SK-N-SH (cell line): Measurements from ENCODE around the gene OTUD7B.

Experiments
- CTCF ChIP-seq: fragments of 200-600 bp; sonication (generic); IDR thresholded peaks from 2 replicates; pipeline ENCODE4 v1.6.1; 2017; ENCODE audit warnings: antibody characterized with exemption, mild to moderate bottlenecking, moderate library complexity
- ELF1 ChIP-seq: IDR thresholded peaks from 2 replicates; pipeline ENCODE4 v1.4.0; 2012
- EP300 ChIP-seq, 2 experiments: IDR thresholded peaks; 2 replicates each; pipeline versions ENCODE4 v1.4.0 to v1.6.1; 2012; ENCODE audit warnings: borderline replicate concordance in 1 of 2, low read depth in 1 of 2, low read length in 1 of 2
- GABPA ChIP-seq: IDR thresholded peaks from 2 replicates; pipeline ENCODE4 v1.4.0; 2012; ENCODE audit warnings: low read depth, mild to moderate bottlenecking
- RFX5 ChIP-seq: IDR thresholded peaks from 2 replicates; pipeline ENCODE4 v1.6.1; 2012; ENCODE audit warnings: mild to moderate bottlenecking, improper control_type of control experiment, low read length
- SIN3A ChIP-seq: IDR thresholded peaks from 2 replicates; pipeline ENCODE4 v1.6.1; 2012; ENCODE audit warnings: low read depth, mild to moderate bottlenecking, low read length, moderate library complexity, borderline replicate concordance
- TAF1 ChIP-seq: IDR thresholded peaks from 2 replicates; pipeline ENCODE4 v1.6.1; 2012; ENCODE audit warnings: low read depth, mild to moderate bottlenecking, low read length, moderate library complexity, borderline replicate concordance
- TEAD4 ChIP-seq: IDR thresholded peaks from 2 replicates; pipeline ENCODE4 v1.4.0; 2012; ENCODE audit warnings: mild to moderate bottlenecking, borderline replicate concordance; ENCODE audit not compliant: insufficient read depth
- YY1 ChIP-seq: IDR thresholded peaks from 2 replicates; pipeline ENCODE4 v1.4.0; 2012; ENCODE audit warnings: low read depth, mild to moderate bottlenecking
- TF ChIP-seq, protein P1 (sequence below): IDR thresholded peaks from 2 replicates; pipeline ENCODE4 v1.4.0; 2012; ENCODE audit warnings: low read depth, borderline replicate concordance

- no peak for TF ChIP-seq YY1
- TF ChIP-seq TAF1: no peak
- no peak for TF ChIP-seq GABPA
- TF ChIP-seq ELF1: no peak
- TF ChIP-seq CTCF: no peak
- no peak for TF ChIP-seq RFX5
- TF ChIP-seq SIN3A: no peak
- no peak for TF ChIP-seq EP300 (IDR thresholded peaks at IDR 0.05; ENCODE audit: borderline replicate concordance in 1 of 2, low read depth in 1 of 2, low read length in 1 of 2)
- TF ChIP-seq, protein P1, sequence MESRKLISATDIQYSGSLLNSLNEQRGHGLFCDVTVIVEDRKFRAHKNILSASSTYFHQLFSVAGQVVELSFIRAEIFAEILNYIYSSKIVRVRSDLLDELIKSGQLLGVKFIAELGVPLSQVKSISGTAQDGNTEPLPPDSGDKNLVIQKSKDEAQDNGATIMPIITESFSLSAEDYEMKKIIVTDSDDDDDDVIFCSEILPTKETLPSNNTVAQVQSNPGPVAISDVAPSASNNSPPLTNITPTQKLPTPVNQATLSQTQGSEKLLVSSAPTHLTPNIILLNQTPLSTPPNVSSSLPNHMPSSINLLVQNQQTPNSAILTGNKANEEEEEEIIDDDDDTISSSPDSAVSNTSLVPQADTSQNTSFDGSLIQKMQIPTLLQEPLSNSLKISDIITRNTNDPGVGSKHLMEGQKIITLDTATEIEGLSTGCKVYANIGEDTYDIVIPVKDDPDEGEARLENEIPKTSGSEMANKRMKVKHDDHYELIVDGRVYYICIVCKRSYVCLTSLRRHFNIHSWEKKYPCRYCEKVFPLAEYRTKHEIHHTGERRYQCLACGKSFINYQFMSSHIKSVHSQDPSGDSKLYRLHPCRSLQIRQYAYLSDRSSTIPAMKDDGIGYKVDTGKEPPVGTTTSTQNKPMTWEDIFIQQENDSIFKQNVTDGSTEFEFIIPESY: no peak
- TF ChIP-seq TEAD4: no peak
Measured at GRCh38 chr1:149914545-149914944, 96.0 kb downstream of the OTUD7B start.
